GM12878 (cell line): ENCODE data around the gene CLDN14. TPM values are rescaled to one million over a fixed set of nuclear protein-coding genes. Genes with fewer than 3 reads are reported as not detected.

ENCODE experiments used
- MXI1 ChIP-seq: fragments of 150-350 bp; IDR thresholded peaks from 2 replicates; pipeline ENCODE4 v1.6.1; 2011; ENCODE audit warnings: low read depth, mild to moderate bottlenecking, inconsistent platforms, low read length, improper control_type of control experiment
- NFYB ChIP-seq: IDR thresholded peaks from 2 replicates; pipeline ENCODE4 v1.6.1; 2011; ENCODE audit warnings: low read depth, mild to moderate bottlenecking, low read length, improper control_type of control experiment, moderate library complexity; ENCODE audit not compliant: insufficient read depth
- SMAD1 ChIP-seq: fragments of 450-650 bp; IDR thresholded peaks from 2 replicates; pipeline ENCODE4 v1.6.1; 2018; ENCODE audit warnings: mild to moderate bottlenecking, low read depth; ENCODE audit not compliant: partially characterized antibody
- ZNF24 ChIP-seq: fragments of 450-650 bp; IDR thresholded peaks from 2 replicates; pipeline ENCODE4 v1.6.1; 2017; ENCODE audit warnings: antibody characterized with exemption, mild to moderate bottlenecking
- ZNF687 ChIP-seq: fragments of 450-650 bp; IDR thresholded peaks from 2 replicates; pipeline ENCODE4 v1.6.1; 2017; ENCODE audit warnings: mild to moderate bottlenecking, moderate library complexity
- polyA plus RNA-seq, 11 experiments: library from polyadenylated mRNA; depleted of rRNA in 4 of 11; unstranded in 6 of 11; stranded (reverse) in 5 of 11; fragments of >200 nt; fragmentation: Nextera tagmentation in 4 of 11; fragmentation: Illumina TruSeq in 1 of 11; extraction: Ambion mirVana in 4 of 11; extraction: Trizol in 1 of 11; gene quantifications; 1 replicate in 1 of 11; 2 replicates in 10 of 11; pipeline versions ENCODE4 v1.2.1 to v1.2.3, GENCODE V29; 2011 to 2016; ENCODE audit warnings: inconsistent platforms in 2 of 11, missing spikeins in 2 of 11, low read depth in 1 of 11
- total RNA-seq, 4 experiments: library from RNA; depleted of rRNA in 3 of 4; stranded (reverse); fragments of >200 nt in 3 of 4; fragmentation: Illumina TruSeq in 1 of 4; extraction: Trizol in 1 of 4; gene quantifications; 2 replicates each; pipeline versions ENCODE4 v1.2.1 to v1.2.3, GENCODE V29; 2013 to 2021
- TF ChIP-seq, protein P1 (sequence below): fragments of 450-650 bp; IDR thresholded peaks from 2 replicates; pipeline ENCODE4 v1.6.1; 2017; ENCODE audit warnings: mild to moderate bottlenecking, low read depth, inconsistent platforms; ENCODE audit not compliant: poor library complexity, severe bottlenecking

The CLDN14 gene
- total and polyA plus RNA-seq, 10 of the 15 experiments (the other 5 are each of a cell fraction or from before 2014, with no cell fraction given) = 0.90 to 19.4 (median 6.6) TPM

- TF ChIP-seq MXI1 (no peak), SMAD1 (peak; percentile 59), NFYB (no peak), ZNF24 (peak; percentile 85), ZNF687 (peak; percentile 94)
- TF ChIP-seq, protein P1, sequence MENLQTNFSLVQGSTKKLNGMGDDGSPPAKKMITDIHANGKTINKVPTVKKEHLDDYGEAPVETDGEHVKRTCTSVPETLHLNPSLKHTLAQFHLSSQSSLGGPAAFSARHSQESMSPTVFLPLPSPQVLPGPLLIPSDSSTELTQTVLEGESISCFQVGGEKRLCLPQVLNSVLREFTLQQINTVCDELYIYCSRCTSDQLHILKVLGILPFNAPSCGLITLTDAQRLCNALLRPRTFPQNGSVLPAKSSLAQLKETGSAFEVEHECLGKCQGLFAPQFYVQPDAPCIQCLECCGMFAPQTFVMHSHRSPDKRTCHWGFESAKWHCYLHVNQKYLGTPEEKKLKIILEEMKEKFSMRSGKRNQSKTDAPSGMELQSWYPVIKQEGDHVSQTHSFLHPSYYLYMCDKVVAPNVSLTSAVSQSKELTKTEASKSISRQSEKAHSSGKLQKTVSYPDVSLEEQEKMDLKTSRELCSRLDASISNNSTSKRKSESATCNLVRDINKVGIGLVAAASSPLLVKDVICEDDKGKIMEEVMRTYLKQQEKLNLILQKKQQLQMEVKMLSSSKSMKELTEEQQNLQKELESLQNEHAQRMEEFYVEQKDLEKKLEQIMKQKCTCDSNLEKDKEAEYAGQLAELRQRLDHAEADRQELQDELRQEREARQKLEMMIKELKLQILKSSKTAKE = peak; percentile 62
- TF ChIP-seq, all 136 proteins: peak for 29
Observed at GRCh38 chr21:36518883-36519492, 39.1 kb upstream of the CLDN14 start (continued).
